Breast epithelium (tissue), 4 donors: ENCODE data around the gene FLVCR1. TPM values are rescaled to one million over a fixed set of nuclear protein-coding genes. Genes with fewer than 3 reads are reported as not detected.

Experiments
- DNase-seq, 2 donors: peaks; one replicate each; pipeline ENCODE4 v3.0.0-alpha.2; 2019; ENCODE audit warnings: low spot score in 2 of 2
- H3K27ac ChIP-seq, 2 donors: fragments of 200-600 bp; sonication (generic) in 1 of 2; one replicate each; pipeline ENCODE4 v1.5.1; 2016 to 2019; ENCODE audit warnings: mild to moderate bottlenecking in 1 of 2
- H3K27me3 ChIP-seq, 2 donors: fragments of 200-600 bp; sonication (generic) in 1 of 2; one replicate each; pipeline versions ENCODE4 v1.5.1 to v1.6.0; 2017 to 2019; ENCODE audit warnings: control low read depth in 1 of 2, mild to moderate bottlenecking in 1 of 2
- H3K36me3 ChIP-seq: fragments of 200-600 bp; one replicate; pipeline ENCODE4 v1.5.1; 2019
- H3K4me1 ChIP-seq, 2 donors: fragments of 200-600 bp; sonication (generic); one replicate each; pipeline ENCODE4 v1.5.1; 2016 to 2019; ENCODE audit warnings: control low read depth in 1 of 2
- H3K4me3 ChIP-seq, 3 donors: fragments of 200-600 bp; sonication (generic); 1 replicate in 2 of 3; 2 replicates in 1 of 3; pipeline ENCODE4 v1.5.1; 2016 to 2019; ENCODE audit warnings: mild to moderate bottlenecking in 3 of 3, moderate library complexity in 2 of 3
- H3K9me3 ChIP-seq, 2 donors: fragments of 200-600 bp; sonication (generic) in 1 of 2; one replicate each; pipeline ENCODE4 v1.5.1; 2016 to 2019; ENCODE audit warnings: control low read depth in 1 of 2
- CTCF ChIP-seq, 3 donors: fragments of 450-650 bp; IDR thresholded peaks; one replicate each; pipeline ENCODE4 v1.5.1; 2016 to 2017; ENCODE audit warnings: antibody characterized with exemption in 3 of 3, mild to moderate bottlenecking in 3 of 3, moderate library complexity in 3 of 3
- POLR2A ChIP-seq: fragments of 450-650 bp; IDR thresholded peaks from one replicate; pipeline ENCODE4 v1.6.1; 2016; ENCODE audit warnings: antibody characterized with exemption, mild to moderate bottlenecking, moderate library complexity
- POLR2AphosphoS5 ChIP-seq, 3 donors: sonication (generic); formaldehyde crosslinking; IDR thresholded peaks; one replicate each; pipeline ENCODE4 v1.6.1; 2017; ENCODE audit warnings: antibody characterized with exemption in 3 of 3
- intact Hi-C: fragments of 100-400 bp; cut with DNase I; formaldehyde crosslinking; loops from one replicate; pipeline ENCODE4 v1.15.1; 2023; ENCODE audit warnings: low total_unique reads
- total RNA-seq, 3 donors: library from RNA; depleted of rRNA; stranded (reverse); fragments of >200 nt; gene quantifications; one replicate each; pipeline ENCODE4 v1.1.0, GENCODE V29; 2016

FLVCR1 gene
- total RNA-seq, 3 donors from 2014 or later, result 4.0 to 7.9 (median 6.1) TPM

GRCh38 chr1:212938846-212939245, 80.8 kb downstream of the FLVCR1 start:
- H3K27ac ChIP-seq, result no peak overlapping the region
- H3K4me3 ChIP-seq, result no peak overlapping the region
- H3K36me3 ChIP-seq, result no peaks in the 10 kb centered on the region
- intact Hi-C loops, result no loop called here
- no peak for DNase-seq
- H3K4me1 ChIP-seq, result no peaks in the 10 kb centered on the region
- H3K27me3 ChIP-seq, result no peaks in the 10 kb centered on the region
- H3K9me3 ChIP-seq, result no peaks in the 10 kb centered on the region
- TF ChIP-seq CTCF (IDR thresholded peaks at IDR 0.05), result no peak
- TF ChIP-seq POLR2A, result no peak
- no peak for TF ChIP-seq POLR2AphosphoS5 (IDR thresholded peaks at IDR 0.05)

GRCh38 chr1:212941452-212941851, 83.4 kb downstream of the FLVCR1 start:
- intact Hi-C loops, result no loop called here
- no peaks in the 10 kb centered on the region for H3K4me1 ChIP-seq
- H3K9me3 ChIP-seq, result no peaks in the 10 kb centered on the region

GRCh38 chr1:212942679-212943392, 84.8 kb downstream of the FLVCR1 start:
- Histone ChIP-seq H3K27ac (no peak overlapping the region), H3K36me3 (no peaks in the 10 kb centered on the region), H3K27me3 (no peaks in the 10 kb centered on the region), H3K9me3 (no peaks in the 10 kb centered on the region), H3K4me1 (no peaks in the 10 kb centered on the region), H3K4me3 (no peak overlapping the region)
- DNase-seq, result no peak
- intact Hi-C loops, result no loop called here
- no peak for TF ChIP-seq CTCF (IDR thresholded peaks at IDR 0.05)

More at GRCh38 chr1:212941452-212941851, 83.4 kb downstream of the FLVCR1 start:
- TF ChIP-seq POLR2A (no peak), CTCF (IDR thresholded peaks at IDR 0.05) (no peak), POLR2AphosphoS5 (IDR thresholded peaks at IDR 0.05) (no peak)
- no peak for DNase-seq
- H3K27ac ChIP-seq, result no peak overlapping the region
- H3K36me3 ChIP-seq, result no peaks in the 10 kb centered on the region
- no peaks in the 10 kb centered on the region for H3K27me3 ChIP-seq
- H3K4me3 ChIP-seq, result no peak overlapping the region

- TF ChIP-seq POLR2A (no peak), POLR2AphosphoS5 (IDR thresholded peaks at IDR 0.05) (no peak), CTCF (IDR thresholded peaks at IDR 0.05) (no peak)
- Histone ChIP-seq H3K9me3 (no peaks in the 10 kb centered on the region), H3K27me3 (no peaks in the 10 kb centered on the region), H3K36me3 (no peaks in the 10 kb centered on the region), H3K4me1 (no peaks in the 10 kb centered on the region), H3K4me3 (no peak overlapping the region), H3K27ac (no peak overlapping the region)
- no peak for DNase-seq
- intact Hi-C loops, result no loop called here
Observed at GRCh38 chr1:212943393-212943710, 85.3 kb downstream of the FLVCR1 start.

- Histone ChIP-seq H3K4me1 (no peaks in the 10 kb centered on the region), H3K4me3 (no peak overlapping the region), H3K36me3 (no peaks in the 10 kb centered on the region), H3K27ac (no peak overlapping the region), H3K9me3 (no peaks in the 10 kb centered on the region), H3K27me3 (no peaks in the 10 kb centered on the region)
- TF ChIP-seq POLR2AphosphoS5 (IDR thresholded peaks at IDR 0.05) (no peak), POLR2A (no peak), CTCF (IDR thresholded peaks at IDR 0.05) (no peak)
- intact Hi-C loops, result no loop called here
- DNase-seq, result no peak
Observed at GRCh38 chr1:212944229-212944901, 86.3 kb downstream of the FLVCR1 start.
